ENCODE data around the gene RTEL1. TPM values are rescaled to one million over a fixed set of nuclear protein-coding genes. Genes with fewer than 3 reads are reported as not detected.
A peak's percentile ranks its signal among the peaks of the same experiment; 100 is the strongest.

Gene RTEL1
- polyA plus RNA-seq, 1 of the 3 experiments (the other 2 are of a cell fraction): 9.9 TPM

DNA sequence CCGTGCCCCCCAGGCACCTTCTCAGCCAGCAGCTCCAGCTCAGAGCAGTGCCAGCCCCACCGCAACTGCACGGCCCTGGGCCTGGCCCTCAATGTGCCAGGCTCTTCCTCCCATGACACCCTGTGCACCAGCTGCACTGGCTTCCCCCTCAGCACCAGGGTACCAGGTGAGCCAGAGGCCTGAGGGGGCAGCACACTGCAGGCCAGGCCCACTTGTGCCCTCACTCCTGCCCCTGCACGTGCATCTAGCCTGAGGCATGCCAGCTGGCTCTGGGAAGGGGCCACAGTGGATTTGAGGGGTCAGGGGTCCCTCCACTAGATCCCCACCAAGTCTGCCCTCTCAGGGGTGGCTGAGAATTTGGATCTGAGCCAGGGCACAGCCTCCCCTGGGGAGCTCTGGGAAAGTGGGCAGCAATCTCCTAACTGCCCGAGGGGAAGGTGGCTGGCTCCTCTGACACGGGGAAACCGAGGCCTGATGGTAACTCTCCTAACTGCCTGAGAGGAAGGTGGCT, 39.3 kb downstream of the RTEL1 start:
- no peak overlapping the region for H3K9ac ChIP-seq
- peak; percentile 73 for DNase-seq

DNA sequence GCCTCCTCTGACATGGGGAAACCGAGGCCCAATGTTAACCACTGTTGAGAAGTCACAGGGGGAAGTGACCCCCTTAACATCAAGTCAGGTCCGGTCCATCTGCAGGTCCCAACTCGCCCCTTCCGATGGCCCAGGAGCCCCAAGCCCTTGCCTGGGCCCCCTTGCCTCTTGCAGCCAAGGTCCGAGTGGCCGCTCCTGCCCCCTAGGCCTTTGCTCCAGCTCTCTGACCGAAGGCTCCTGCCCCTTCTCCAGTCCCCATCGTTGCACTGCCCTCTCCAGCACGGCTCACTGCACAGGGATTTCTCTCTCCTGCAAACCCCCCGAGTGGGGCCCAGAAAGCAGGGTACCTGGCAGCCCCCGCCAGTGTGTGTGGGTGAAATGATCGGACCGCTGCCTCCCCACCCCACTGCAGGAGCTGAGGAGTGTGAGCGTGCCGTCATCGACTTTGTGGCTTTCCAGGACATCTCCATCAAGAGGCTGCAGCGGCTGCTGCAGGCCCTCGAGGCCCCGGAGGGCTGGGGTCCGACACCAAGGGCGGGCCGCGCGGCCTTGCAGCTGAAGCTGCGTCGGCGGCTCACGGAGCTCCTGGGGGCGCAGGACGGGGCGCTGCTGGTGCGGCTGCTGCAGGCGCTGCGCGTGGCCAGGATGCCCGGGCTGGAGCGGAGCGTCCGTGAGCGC, 39.9 kb downstream of the RTEL1 start:
- Histone ChIP-seq H3K4me3 (ENCODE audit: low read depth in 2 of 2, low read length in 1 of 2) (no peak overlapping the region), H3K79me2 (ENCODE audit: insufficient read depth) (no peaks in the 10 kb centered on the region), H3K9ac (0 out of 2 replicates have a peak overlapping the region, but pooled peaks have one; percentile 61), H3K27me3 (ENCODE audit: insufficient read depth) (no peaks in the 10 kb centered on the region), H3K27ac (ENCODE audit: low read depth in 2 of 2, low read length in 1 of 2) (peak overlapping the region in 1 of 2 experiments; percentile 85; a peak in 3 of 4 replicates), H3K36me3 (replicated peaks in 1 of 2; ENCODE audit: control insufficient read depth in 1 of 2, insufficient read depth in 2 of 2, low read length in 1 of 2) (peaks cover 0 to 9% of the 10 kb centered on the region in 2 experiments), H4K20me1 (ENCODE audit: insufficient read depth) (no peaks in the 10 kb centered on the region), H3K4me2 (peak overlapping the region; percentile 72; the same call in 1 of the 2 replicates), H3K4me1 (ENCODE audit: control insufficient read depth in 1 of 2, insufficient read depth in 2 of 2, low read depth in 1 of 2, low read length in 1 of 2) (peaks cover 22 to 30% of the 10 kb centered on the region in 2 experiments; a peak in 3 of 4 replicates), H3K9me3 (no peaks in the 10 kb centered on the region), H3F3A (replicated peaks; ENCODE audit: insufficient read depth) (no peaks in the 10 kb centered on the region), H3K9me2 (no peaks in the 10 kb centered on the region), H2AFZ (ENCODE audit: low read depth) (no peak overlapping the region)
- peak; percentile 47 for DNase-seq
- 89% methylated on average over 25 of the region's 40 CpGs for WGBS (ENCODE audit: low lambda C conversion rate)
- TF ChIP-seq GATA2 (CRISPR knock-in tag; IDR thresholded peaks at IDR 0.05) (no peak), MXI1 (IDR thresholded peaks at IDR 0.05; ENCODE audit: low read depth, low read length) (no peak), JUND (IDR thresholded peaks at IDR 0.05) (no peak), NFIC (IDR thresholded peaks at IDR 0.05; ENCODE audit: borderline replicate concordance) (no peak), FOXJ3 (CRISPR knock-in tag; IDR thresholded peaks at IDR 0.05) (no peak), RAD21 (IDR thresholded peaks at IDR 0.05; ENCODE audit: low read length) (no peak), FOSL2 (IDR thresholded peaks at IDR 0.05; ENCODE audit: borderline replicate concordance, low read depth) (no peak), EZH2phosphoT487 (IDR thresholded peaks at IDR 0.05; ENCODE audit: borderline replicate concordance, low read depth) (no peak), RXRA (IDR thresholded peaks at IDR 0.05; ENCODE audit: borderline replicate concordance, low read depth) (no peak), TEAD4 (IDR thresholded peaks at IDR 0.05; ENCODE audit: borderline replicate concordance, insufficient read depth) (no peak)
- TF ChIP-seq, protein P1, sequence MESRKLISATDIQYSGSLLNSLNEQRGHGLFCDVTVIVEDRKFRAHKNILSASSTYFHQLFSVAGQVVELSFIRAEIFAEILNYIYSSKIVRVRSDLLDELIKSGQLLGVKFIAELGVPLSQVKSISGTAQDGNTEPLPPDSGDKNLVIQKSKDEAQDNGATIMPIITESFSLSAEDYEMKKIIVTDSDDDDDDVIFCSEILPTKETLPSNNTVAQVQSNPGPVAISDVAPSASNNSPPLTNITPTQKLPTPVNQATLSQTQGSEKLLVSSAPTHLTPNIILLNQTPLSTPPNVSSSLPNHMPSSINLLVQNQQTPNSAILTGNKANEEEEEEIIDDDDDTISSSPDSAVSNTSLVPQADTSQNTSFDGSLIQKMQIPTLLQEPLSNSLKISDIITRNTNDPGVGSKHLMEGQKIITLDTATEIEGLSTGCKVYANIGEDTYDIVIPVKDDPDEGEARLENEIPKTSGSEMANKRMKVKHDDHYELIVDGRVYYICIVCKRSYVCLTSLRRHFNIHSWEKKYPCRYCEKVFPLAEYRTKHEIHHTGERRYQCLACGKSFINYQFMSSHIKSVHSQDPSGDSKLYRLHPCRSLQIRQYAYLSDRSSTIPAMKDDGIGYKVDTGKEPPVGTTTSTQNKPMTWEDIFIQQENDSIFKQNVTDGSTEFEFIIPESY (IDR thresholded peaks at IDR 0.05; ENCODE audit: borderline replicate concordance, low read depth): no peak
- TF ChIP-seq, protein P2, sequence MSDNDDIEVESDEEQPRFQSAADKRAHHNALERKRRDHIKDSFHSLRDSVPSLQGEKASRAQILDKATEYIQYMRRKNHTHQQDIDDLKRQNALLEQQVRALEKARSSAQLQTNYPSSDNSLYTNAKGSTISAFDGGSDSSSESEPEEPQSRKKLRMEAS (IDR thresholded peaks at IDR 0.05; ENCODE audit: low read depth): no peak
- TF ChIP-seq, protein P3, sequence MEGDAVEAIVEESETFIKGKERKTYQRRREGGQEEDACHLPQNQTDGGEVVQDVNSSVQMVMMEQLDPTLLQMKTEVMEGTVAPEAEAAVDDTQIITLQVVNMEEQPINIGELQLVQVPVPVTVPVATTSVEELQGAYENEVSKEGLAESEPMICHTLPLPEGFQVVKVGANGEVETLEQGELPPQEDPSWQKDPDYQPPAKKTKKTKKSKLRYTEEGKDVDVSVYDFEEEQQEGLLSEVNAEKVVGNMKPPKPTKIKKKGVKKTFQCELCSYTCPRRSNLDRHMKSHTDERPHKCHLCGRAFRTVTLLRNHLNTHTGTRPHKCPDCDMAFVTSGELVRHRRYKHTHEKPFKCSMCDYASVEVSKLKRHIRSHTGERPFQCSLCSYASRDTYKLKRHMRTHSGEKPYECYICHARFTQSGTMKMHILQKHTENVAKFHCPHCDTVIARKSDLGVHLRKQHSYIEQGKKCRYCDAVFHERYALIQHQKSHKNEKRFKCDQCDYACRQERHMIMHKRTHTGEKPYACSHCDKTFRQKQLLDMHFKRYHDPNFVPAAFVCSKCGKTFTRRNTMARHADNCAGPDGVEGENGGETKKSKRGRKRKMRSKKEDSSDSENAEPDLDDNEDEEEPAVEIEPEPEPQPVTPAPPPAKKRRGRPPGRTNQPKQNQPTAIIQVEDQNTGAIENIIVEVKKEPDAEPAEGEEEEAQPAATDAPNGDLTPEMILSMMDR (IDR thresholded peaks at IDR 0.05): no peak
- CTCF ChIA-PET: interaction anchor here (0.6 to 1.7 kb wide), 5 partner anchors 11 to 276 kb away, joined by 3 to 6 read pairs (median 3); no protein-coding TSS in a partner anchor
- POLR2A ChIA-PET: interaction anchor here (0.7 to 3.4 kb wide), 7 partner anchors 10 to 281 kb away, joined by 3 to 22 read pairs (median 3); partner anchors contain the start of genes ARFRP1, RTEL1, SAMD10 and STMN3

More for the DNA sequence above, 39.3 kb downstream of the RTEL1 start:
- Histone ChIP-seq H3F3A (replicated peaks; ENCODE audit: insufficient read depth) (no peaks in the 10 kb centered on the region), H3K9me2 (no peaks in the 10 kb centered on the region), H3K4me3 (ENCODE audit: low read depth in 2 of 2, low read length in 1 of 2) (peak overlapping the region in 1 of 2 experiments; percentile 25; a peak in 1 of 4 replicates), H3K27ac (ENCODE audit: low read depth in 2 of 2, low read length in 1 of 2) (peak overlapping the region in 1 of 2 experiments; percentile 85; a peak in 1 of 4 replicates), H4K20me1 (ENCODE audit: insufficient read depth) (no peaks in the 10 kb centered on the region), H3K36me3 (replicated peaks in 1 of 2; ENCODE audit: control insufficient read depth in 1 of 2, insufficient read depth in 2 of 2, low read length in 1 of 2) (peaks cover 0 to 9% of the 10 kb centered on the region in 2 experiments), H3K79me2 (ENCODE audit: insufficient read depth) (no peaks in the 10 kb centered on the region), H2AFZ (ENCODE audit: low read depth) (no peak overlapping the region), H3K4me2 (no peak overlapping the region), H3K9me3 (no peaks in the 10 kb centered on the region), H3K4me1 (ENCODE audit: control insufficient read depth in 1 of 2, insufficient read depth in 2 of 2, low read depth in 1 of 2, low read length in 1 of 2) (peaks cover 22 to 30% of the 10 kb centered on the region in 2 experiments; a peak in 3 of 4 replicates), H3K27me3 (ENCODE audit: insufficient read depth) (no peaks in the 10 kb centered on the region)
- ChIA-PET CTCF (interaction anchor here (0.6 to 1.3 kb wide), 5 partner anchors 11 to 276 kb away, joined by 3 to 6 read pairs (median 3); no protein-coding TSS in a partner anchor), POLR2A (interaction anchor here (0.7 to 3.4 kb wide), 7 partner anchors 11 to 282 kb away, joined by 3 to 22 read pairs (median 3); partner anchors contain the start of genes ARFRP1, RTEL1, SAMD10 and STMN3)
- WGBS (ENCODE audit: low lambda C conversion rate): 60% methylated on average over 2 of the region's 7 CpGs
- TF ChIP-seq GATA2 (CRISPR knock-in tag; IDR thresholded peaks at IDR 0.05): no peak
- 0 out of 2 replicates have a peak, but pooled peaks have one; percentile 18 for TF ChIP-seq NFIC (IDR thresholded peaks at IDR 0.05; ENCODE audit: borderline replicate concordance)

Measured in SK-N-SH (cell line).